GM18861 (cell line): ENCODE measurements around the gene ZMYND10.
A peak's percentile ranks its signal among the peaks of the same experiment; 100 is the strongest.
"Not testable (repeated sequence)": the region's sequence is repeated elsewhere in the genome, so short reads cannot be mapped to it uniquely, and the experiment has no call there.

Source experiments
- ATAC-seq: cut with Tn5 transposase; IDR thresholded peaks from one replicate; pipeline ENCODE4 v1.9.1; 2021; ENCODE audit not compliant: unreplicated experiment

ZMYND10 gene

GRCh38 chr3:50312041-50312440 is 33.5 kb downstream of the ZMYND10 start:
- not testable (repeated sequence) for ATAC-seq

GRCh38 chr3:50304601-50305000 is 40.9 kb downstream of the ZMYND10 start:
- no peak for ATAC-seq

- no peak for ATAC-seq
These were observed 42.3 kb downstream of the ZMYND10 start, which contains the start of gene HYAL1 for GRCh38 chr3:50303013-50303815. HYAL1 (minus strand) TSS chr3:50303574; CDS start chr3:50302956, 618 bp downstream.

- ATAC-seq, result no peak
These were observed 43.2 kb downstream of the ZMYND10 start for GRCh38 chr3:50302095-50303012.

- no peak for ATAC-seq
These were observed 44.8 kb downstream of the ZMYND10 start for GRCh38 chr3:50300681-50301254.

- ATAC-seq, result no peak
These were observed 45.4 kb downstream of the ZMYND10 start for GRCh38 chr3:50299929-50300680.

GRCh38 chr3:50299638-50299928 is 45.9 kb downstream of the ZMYND10 start:
- no peak for ATAC-seq

- ATAC-seq, result peak; percentile 71
These were observed 46.5 kb downstream of the ZMYND10 start, which contains the start of the genes HYAL3 and NAA80 for GRCh38 chr3:50298836-50299637. HYAL3 (minus strand) TSS chr3:50299405; CDS start chr3:50295602, 3,803 bp downstream. NAA80 (minus strand) TSS chr3:50299405; CDS start chr3:50297463, 1,942 bp downstream.

GRCh38 chr3:50297896-50298725 is 47.4 kb downstream of the ZMYND10 start:
- no peak for ATAC-seq

- no peak for ATAC-seq
These were observed 48.2 kb downstream of the ZMYND10 start for GRCh38 chr3:50297384-50297775.

- no peak for ATAC-seq
These were observed 48.7 kb downstream of the ZMYND10 start for GRCh38 chr3:50296721-50297383.

GRCh38 chr3:50295553-50296431 is 49.7 kb downstream of the ZMYND10 start:
- no peak for ATAC-seq

GRCh38 chr3:50294492-50295403 is 50.8 kb downstream of the ZMYND10 start:
- no peak for ATAC-seq

- ATAC-seq, result no peak
These were observed 51.4 kb downstream of the ZMYND10 start for GRCh38 chr3:50294089-50294488.

GRCh38 chr3:50293079-50293801 is 52.3 kb downstream of the ZMYND10 start:
- no peak for ATAC-seq
